NCI-H146 (cell line): ENCODE measurements around the gene POU2F1.
"Not testable (repeated sequence)": the region's sequence is repeated elsewhere in the genome, so short reads cannot be mapped to it uniquely, and the experiment has no call there.

Experiments
- DNase-seq: peaks from one replicate; lab custom pipeline; 2025; lab: John Stamatoyannopoulos, UW

POU2F1 gene

GRCh38 chr1:167231873-167232450, 11.3 kb downstream of the POU2F1 start:
- DNase-seq = no peak

- no peak for DNase-seq
Measured at GRCh38 chr1:167232801-167233200, 12.1 kb downstream of the POU2F1 start.

GRCh38 chr1:167233373-167233772, 12.7 kb downstream of the POU2F1 start:
- no peak for DNase-seq

GRCh38 chr1:167237000-167237399, 16.3 kb downstream of the POU2F1 start:
- DNase-seq = no peak

- DNase-seq = no peak
Measured at GRCh38 chr1:167238713-167239112, 18.0 kb downstream of the POU2F1 start.

- no peak for DNase-seq
Measured at GRCh38 chr1:167239257-167239656, 18.6 kb downstream of the POU2F1 start.

- no peak for DNase-seq
Measured at GRCh38 chr1:167244244-167244643, 23.6 kb downstream of the POU2F1 start.

- DNase-seq = not testable (repeated sequence)
Measured at GRCh38 chr1:167245168-167245567, 24.5 kb downstream of the POU2F1 start.

- no peak for DNase-seq
Measured at GRCh38 chr1:167246971-167247370, 26.3 kb downstream of the POU2F1 start.

GRCh38 chr1:167247754-167248153, 27.1 kb downstream of the POU2F1 start:
- no peak for DNase-seq

GRCh38 chr1:167248707-167249642, 28.3 kb downstream of the POU2F1 start:
- DNase-seq = no peak

- no peak for DNase-seq
Measured at GRCh38 chr1:167249702-167250101, 29.0 kb downstream of the POU2F1 start.

GRCh38 chr1:167250482-167250881, 29.8 kb downstream of the POU2F1 start:
- DNase-seq = no peak

- no peak for DNase-seq
Measured at GRCh38 chr1:167251472-167251871, 30.8 kb downstream of the POU2F1 start.

GRCh38 chr1:167252986-167253385, 32.3 kb downstream of the POU2F1 start:
- no peak for DNase-seq

GRCh38 chr1:167258858-167259257, 38.2 kb downstream of the POU2F1 start:
- no peak for DNase-seq

- DNase-seq = no peak
Measured at GRCh38 chr1:167262836-167263235, 42.1 kb downstream of the POU2F1 start.

- no peak for DNase-seq
Measured at GRCh38 chr1:167263344-167263743, 42.7 kb downstream of the POU2F1 start.

- DNase-seq = no peak
Measured at GRCh38 chr1:167263819-167264464, 43.3 kb downstream of the POU2F1 start.

- DNase-seq = no peak
Measured at GRCh38 chr1:167266965-167267364, 46.3 kb downstream of the POU2F1 start.

- peak; percentile 56 for DNase-seq
Measured at GRCh38 chr1:167268347-167268787, 47.7 kb downstream of the POU2F1 start.

GRCh38 chr1:167270349-167271092, 49.8 kb downstream of the POU2F1 start:
- no peak for DNase-seq
